Body of pancreas (tissue), 4 donors: Measurements from ENCODE around the gene CD300LF. TPM values are rescaled to one million over a fixed set of nuclear protein-coding genes. Genes with fewer than 3 reads are reported as not detected.
A peak's percentile ranks its signal among the peaks of the same experiment; 100 is the strongest.

Source experiments
- ATAC-seq: fragments of 150-250 bp; one replicate; pipeline ENCODE4 v1.9.1; 2016
- DNase-seq, 4 donors: peaks; one replicate each; pipeline ENCODE4 v3.0.0-alpha.2; 2019
- H3K27ac ChIP-seq, 4 donors: fragments of 200-600 bp; sonication (generic); 1 replicate in 3 of 4; 2 replicates in 1 of 4; pipeline versions ENCODE4 v1.5.1 to v1.6.1; 2016 to 2019; ENCODE audit warnings: mild to moderate bottlenecking in 1 of 4, mixed read lengths in 1 of 4, moderate library complexity in 1 of 4
- H3K27me3 ChIP-seq, 2 donors: fragments of 200-600 bp; sonication (generic); one replicate each; pipeline ENCODE4 v1.6.0; 2016; ENCODE audit warnings: mild to moderate bottlenecking in 1 of 2
- H3K36me3 ChIP-seq, 2 donors: fragments of 200-600 bp; sonication (generic); replicated peaks in 1 of 2; 2 replicates each; pipeline ENCODE4 v1.5.1; 2016; ENCODE audit warnings: low read depth in 2 of 2; ENCODE audit not compliant: insufficient read depth in 1 of 2
- H3K4me1 ChIP-seq: fragments of 200-600 bp; sonication (generic); one replicate; pipeline ENCODE4 v1.6.0; 2016
- H3K4me3 ChIP-seq, 2 donors: fragments of 200-600 bp; sonication (generic); 1 replicate in 1 of 2; 2 replicates in 1 of 2; pipeline ENCODE4 v1.5.1; 2016 to 2019
- H3K9me3 ChIP-seq, 3 donors: fragments of 200-600 bp; sonication (generic); 1 replicate in 2 of 3; 2 replicates in 1 of 3; pipeline ENCODE4 v1.5.1; 2016
- CTCF ChIP-seq, 7 experiments: fragments of 450-650 bp in 4 of 7; fragments of 200-600 bp in 3 of 7; sonication (generic) in 3 of 7; IDR thresholded peaks; one replicate each; pipeline ENCODE4 v1.5.1; 2016 to 2019; ENCODE audit warnings: antibody characterized with exemption in 7 of 7
- POLR2A ChIP-seq, 3 donors: fragments of 450-650 bp; IDR thresholded peaks; one replicate each; pipeline ENCODE4 v1.6.1; 2016; ENCODE audit warnings: antibody characterized with exemption in 3 of 3, mild to moderate bottlenecking in 2 of 3
- WGBS, 2 donors: methylation state at CpG; one replicate each; pipeline ENCODE4 v1.1.5; 2017; 5-methylcytosine and 5-hydroxymethylcytosine counted together
- intact Hi-C: fragments of 100-400 bp; cut with DNase I; formaldehyde crosslinking; loops from one replicate; pipeline ENCODE4 v1.15.1; 2023
- total RNA-seq, 2 donors: library from RNA; depleted of rRNA; stranded (reverse); fragments of >200 nt; gene quantifications; one replicate each; pipeline ENCODE4 v1.1.0, GENCODE V29; 2016

CD300LF gene
- total RNA-seq, 2 donors from 2014 or later = not detected

- TF ChIP-seq POLR2A (IDR thresholded peaks at IDR 0.05) = no peak
- TF ChIP-seq CTCF (IDR thresholded peaks at IDR 0.05) = no peak
- Histone ChIP-seq H3K36me3 (no peaks in the 10 kb centered on the region), H3K4me3 (no peak overlapping the region), H3K9me3 (no peaks in the 10 kb centered on the region), H3K27ac (no peak overlapping the region), H3K4me1 (no peaks in the 10 kb centered on the region), H3K27me3 (no peaks in the 10 kb centered on the region)
- no peak for DNase-seq
- WGBS, 2 donors = 65 to 68% methylated on average over 4 of the region's 4 CpGs
- intact Hi-C loops = no loop called here
- ATAC-seq = no peak
These were observed 10.1 kb upstream of the CD300LF start for GRCh38 chr17:74722782-74723181.

GRCh38 chr17:74720506-74720905, 7.8 kb upstream of the CD300LF start:
- no peaks in the 10 kb centered on the region for H3K36me3 ChIP-seq
- H3K9me3 ChIP-seq = no peaks in the 10 kb centered on the region
- TF ChIP-seq CTCF (IDR thresholded peaks at IDR 0.05) = no peak
- no peak for TF ChIP-seq POLR2A (IDR thresholded peaks at IDR 0.05)
- H3K4me3 ChIP-seq = no peak overlapping the region
- no peaks in the 10 kb centered on the region for H3K27me3 ChIP-seq
- H3K27ac ChIP-seq = no peak overlapping the region
- WGBS, 2 donors = 88 to 90% methylated on average over 4 of the region's 4 CpGs
- no peak for ATAC-seq
- no peaks in the 10 kb centered on the region for H3K4me1 ChIP-seq
- DNase-seq = no peak
- intact Hi-C loops = no loop called here

GRCh38 chr17:74715144-74715543, 2.4 kb upstream of the CD300LF start:
- ATAC-seq = no peak
- Histone ChIP-seq H3K9me3 (no peaks in the 10 kb centered on the region), H3K4me3 (no peak overlapping the region), H3K4me1 (no peaks in the 10 kb centered on the region), H3K36me3 (no peaks in the 10 kb centered on the region), H3K27ac (no peak overlapping the region), H3K27me3 (no peaks in the 10 kb centered on the region)
- 21 to 33% methylated on average over 4 of the region's 4 CpGs for WGBS, 2 donors
- DNase-seq = no peak
- intact Hi-C loops = no loop called here
- TF ChIP-seq CTCF (IDR thresholded peaks at IDR 0.05) (no peak), POLR2A (IDR thresholded peaks at IDR 0.05) (no peak)

- Histone ChIP-seq H3K36me3 (no peaks in the 10 kb centered on the region), H3K4me1 (no peaks in the 10 kb centered on the region), H3K9me3 (no peaks in the 10 kb centered on the region), H3K4me3 (no peak overlapping the region), H3K27ac (peak overlapping the region in 1 of 4 donors; percentile 47), H3K27me3 (no peaks in the 10 kb centered on the region)
- 75 to 82% methylated on average over 9 to 11 of the region's 12 CpGs for WGBS, 2 donors
- intact Hi-C loops = no loop called here
- TF ChIP-seq POLR2A (IDR thresholded peaks at IDR 0.05) (no peak), CTCF (IDR thresholded peaks at IDR 0.05) (no peak)
- DNase-seq (peak in 1 of 4 donors; percentile 27), ATAC-seq (no peak)
These were observed 540 bp upstream of the CD300LF start for GRCh38 chr17:74713171-74713755.

GRCh38 chr17:74712301-74712700, 422 bp downstream of the CD300LF start:
- Histone ChIP-seq H3K27me3 (no peaks in the 10 kb centered on the region), H3K4me3 (no peak overlapping the region), H3K36me3 (no peaks in the 10 kb centered on the region), H3K4me1 (no peaks in the 10 kb centered on the region), H3K9me3 (no peaks in the 10 kb centered on the region), H3K27ac (peak overlapping the region in 1 of 4 donors; percentile 47)
- no peak for DNase-seq
- TF ChIP-seq POLR2A (IDR thresholded peaks at IDR 0.05) (no peak), CTCF (IDR thresholded peaks at IDR 0.05) (no peak)
- no peak for ATAC-seq
- intact Hi-C loops = no loop called here
- WGBS, 2 donors = 48 to 59% methylated on average over 7 of the region's 7 CpGs
